ENCODE results near the gene PIGL.
"Not testable (repeated sequence)": the region's sequence is repeated elsewhere in the genome, so short reads cannot be mapped to it uniquely, and the experiment has no call there.

PIGL gene

GRCh38 chr17:16191604-16192003, 25.4 kb upstream of the PIGL start:
- no peak overlapping the region for H3K27ac ChIP-seq (ENCODE audit: low read depth, low read length, poor library complexity, severe bottlenecking)
- H3K36me3 ChIP-seq (ENCODE audit: insufficient read depth, low read length), result peaks cover 55% of the 10 kb centered on the region
- H3F3A ChIP-seq (ENCODE audit: insufficient read depth, low read length), result no peaks in the 10 kb centered on the region
- no peak overlapping the region for H3K9ac ChIP-seq (ENCODE audit: low read length)
- H3K9me3 ChIP-seq (ENCODE audit: low read length), result no peaks in the 10 kb centered on the region
- no peak for TF ChIP-seq CTCF (IDR thresholded peaks at IDR 0.05; ENCODE audit: low read length)
- TF ChIP-seq EZH2 (IDR thresholded peaks at IDR 0.05; ENCODE audit: borderline replicate concordance, low read length), result no peak
- H3K4me3 ChIP-seq (ENCODE audit: low read depth, low read length, poor library complexity, severe bottlenecking), result no peak overlapping the region
- H2AFZ ChIP-seq (ENCODE audit: low read length), result no peak overlapping the region
- no peaks in the 10 kb centered on the region for H3K9me2 ChIP-seq (ENCODE audit: low read depth, low read length)
- peaks cover 21% of the 10 kb centered on the region; the same call in 1 of the 2 replicates for H3K79me2 ChIP-seq (ENCODE audit: insufficient read depth, low read length)
- no peaks in the 10 kb centered on the region for H4K20me1 ChIP-seq (ENCODE audit: insufficient read depth, low read length)
- H3K4me1 ChIP-seq (ENCODE audit: insufficient read depth, low read length, severe bottlenecking), result peaks cover 22% of the 10 kb centered on the region
- H3K27me3 ChIP-seq (ENCODE audit: insufficient read depth, low read length), result no peaks in the 10 kb centered on the region
- no peak overlapping the region for H3K4me2 ChIP-seq (ENCODE audit: low read length)

DNA sequence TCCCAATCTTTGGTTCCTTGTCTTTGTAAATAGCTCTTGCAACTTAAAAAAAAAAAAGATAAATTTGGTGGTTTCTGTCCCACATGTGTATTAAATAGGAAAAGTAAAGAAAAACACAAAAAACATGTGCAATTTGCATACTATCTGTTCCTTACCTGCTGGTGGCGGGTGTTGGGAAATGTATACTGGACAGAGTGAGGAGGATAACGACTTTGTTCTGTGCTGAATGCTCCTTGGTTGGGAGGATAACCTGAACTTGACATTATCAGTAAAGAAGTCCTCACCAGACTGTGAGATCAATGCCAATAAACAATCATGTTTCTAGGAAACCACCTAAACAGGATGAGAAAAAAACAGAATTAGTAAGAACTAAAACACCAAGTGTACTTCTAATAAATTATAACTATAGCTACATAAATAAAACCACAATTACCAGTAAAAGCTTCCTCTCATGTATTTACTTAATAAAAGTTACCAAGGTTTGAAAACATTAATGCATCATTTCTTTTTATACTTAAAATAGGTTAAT, 22.6 kb upstream of the PIGL start:
- peaks cover 49% of the 10 kb centered on the region for H3K36me3 ChIP-seq (ENCODE audit: insufficient read depth, low read length)
- H3K9me2 ChIP-seq (ENCODE audit: low read depth, low read length); H2AFZ ChIP-seq (ENCODE audit: low read length); H4K20me1 ChIP-seq (ENCODE audit: insufficient read depth, low read length); H3K4me3 ChIP-seq (ENCODE audit: low read depth, low read length, poor library complexity, severe bottlenecking); H3K4me2 ChIP-seq (ENCODE audit: low read length); H3K9me3 ChIP-seq (ENCODE audit: low read length); H3K27me3 ChIP-seq (ENCODE audit: insufficient read depth, low read length); H3K9ac ChIP-seq (ENCODE audit: low read length); H3K27ac ChIP-seq (ENCODE audit: low read depth, low read length, poor library complexity, severe bottlenecking); H3F3A ChIP-seq (ENCODE audit: insufficient read depth, low read length): not testable (repeated sequence)
- H3K4me1 ChIP-seq (ENCODE audit: insufficient read depth, low read length, severe bottlenecking), result peaks cover 22% of the 10 kb centered on the region
- H3K79me2 ChIP-seq (ENCODE audit: insufficient read depth, low read length), result peaks cover 30% of the 10 kb centered on the region

GRCh38 chr17:16197276-16197675, 19.7 kb upstream of the PIGL start:
- Histone ChIP-seq H3K36me3 (ENCODE audit: insufficient read depth, low read length) (peaks cover 28% of the 10 kb centered on the region), H4K20me1 (ENCODE audit: insufficient read depth, low read length) (no peaks in the 10 kb centered on the region)

More at GRCh38 chr17:16197276-16197675, 19.7 kb upstream of the PIGL start:
- no peak overlapping the region for H3K9ac ChIP-seq (ENCODE audit: low read length)
- no peaks in the 10 kb centered on the region for H3K9me2 ChIP-seq (ENCODE audit: low read depth, low read length)
- no peaks in the 10 kb centered on the region for H3F3A ChIP-seq (ENCODE audit: insufficient read depth, low read length)
- TF ChIP-seq EZH2 (IDR thresholded peaks at IDR 0.05; ENCODE audit: borderline replicate concordance, low read length) (no peak), CTCF (IDR thresholded peaks at IDR 0.05; ENCODE audit: low read length) (no peak)
- H3K9me3 ChIP-seq (ENCODE audit: low read length), result no peaks in the 10 kb centered on the region
- no peak overlapping the region for H3K4me3 ChIP-seq (ENCODE audit: low read depth, low read length, poor library complexity, severe bottlenecking)
- no peak overlapping the region for H2AFZ ChIP-seq (ENCODE audit: low read length)
- no peaks in the 10 kb centered on the region for H3K27me3 ChIP-seq (ENCODE audit: insufficient read depth, low read length)
- peaks cover 50% of the 10 kb centered on the region for H3K79me2 ChIP-seq (ENCODE audit: insufficient read depth, low read length)
- H3K4me2 ChIP-seq (ENCODE audit: low read length), result no peak overlapping the region
- H3K27ac ChIP-seq (ENCODE audit: low read depth, low read length, poor library complexity, severe bottlenecking), result no peak overlapping the region
- H3K4me1 ChIP-seq (ENCODE audit: insufficient read depth, low read length, severe bottlenecking), result peaks cover 38% of the 10 kb centered on the region
